HG02610 (cell line): ENCODE measurements around the gene MFSD2B.

Experiments
- ATAC-seq: cut with Tn5 transposase; IDR thresholded peaks from one replicate; pipeline ENCODE4 v1.9.1; 2021; ENCODE audit warnings: mild to moderate bottlenecking, moderate library complexity; ENCODE audit not compliant: unreplicated experiment

MFSD2B gene

GRCh38 chr2:24049485-24050021 is 39.7 kb downstream of the MFSD2B start, which contains the start of gene FKBP1B:
TSS of gene FKBP1B (plus strand) at chr2:24049741. CDS start at chr2:24049850, 109 bp downstream.
- ATAC-seq = peak; percentile 20

GRCh38 chr2:24050041-24050979 is 40.4 kb downstream of the MFSD2B start:
- ATAC-seq = no peak

- ATAC-seq = no peak
Observed at GRCh38 chr2:24051833-24052232, 41.9 kb downstream of the MFSD2B start.

GRCh38 chr2:24052951-24053350 is 43.1 kb downstream of the MFSD2B start:
- no peak for ATAC-seq

GRCh38 chr2:24054366-24055010 is 44.6 kb downstream of the MFSD2B start:
- no peak for ATAC-seq

- no peak for ATAC-seq
Observed at GRCh38 chr2:24055750-24056149, 45.9 kb downstream of the MFSD2B start.

GRCh38 chr2:24058564-24059271 is 48.8 kb downstream of the MFSD2B start:
- ATAC-seq = no peak

- ATAC-seq = no peak
Observed at GRCh38 chr2:24065341-24065740, 55.5 kb downstream of the MFSD2B start.

- ATAC-seq = no peak
Observed at GRCh38 chr2:24072259-24072658, 62.4 kb downstream of the MFSD2B start.

- ATAC-seq = no peak
Observed at GRCh38 chr2:24073816-24074215, 63.9 kb downstream of the MFSD2B start.

GRCh38 chr2:24075259-24075658 is 65.4 kb downstream of the MFSD2B start:
- ATAC-seq = no peak
